T-helper 2 cell (primary cell): ENCODE results near the gene CUX1.
"Not testable (repeated sequence)": the region's sequence is repeated elsewhere in the genome, so short reads cannot be mapped to it uniquely, and the experiment has no call there.

ENCODE experiments used
- DNase-seq, 5 experiments: peaks; one replicate each; pipeline versions ENCODE4 v3.0.0 to v3.0.0-alpha.2; 2012 to 2022

CUX1 gene

GRCh38 chr7:101795461-101795860 lies 22.0 kb upstream of the CUX1 start:
- DNase-seq = no peak

- not testable (repeated sequence) for DNase-seq
Observed at GRCh38 chr7:101798173-101798572, 19.3 kb upstream of the CUX1 start.

- no peak for DNase-seq
Observed at GRCh38 chr7:101803203-101804087, 14.0 kb upstream of the CUX1 start.

DNA sequence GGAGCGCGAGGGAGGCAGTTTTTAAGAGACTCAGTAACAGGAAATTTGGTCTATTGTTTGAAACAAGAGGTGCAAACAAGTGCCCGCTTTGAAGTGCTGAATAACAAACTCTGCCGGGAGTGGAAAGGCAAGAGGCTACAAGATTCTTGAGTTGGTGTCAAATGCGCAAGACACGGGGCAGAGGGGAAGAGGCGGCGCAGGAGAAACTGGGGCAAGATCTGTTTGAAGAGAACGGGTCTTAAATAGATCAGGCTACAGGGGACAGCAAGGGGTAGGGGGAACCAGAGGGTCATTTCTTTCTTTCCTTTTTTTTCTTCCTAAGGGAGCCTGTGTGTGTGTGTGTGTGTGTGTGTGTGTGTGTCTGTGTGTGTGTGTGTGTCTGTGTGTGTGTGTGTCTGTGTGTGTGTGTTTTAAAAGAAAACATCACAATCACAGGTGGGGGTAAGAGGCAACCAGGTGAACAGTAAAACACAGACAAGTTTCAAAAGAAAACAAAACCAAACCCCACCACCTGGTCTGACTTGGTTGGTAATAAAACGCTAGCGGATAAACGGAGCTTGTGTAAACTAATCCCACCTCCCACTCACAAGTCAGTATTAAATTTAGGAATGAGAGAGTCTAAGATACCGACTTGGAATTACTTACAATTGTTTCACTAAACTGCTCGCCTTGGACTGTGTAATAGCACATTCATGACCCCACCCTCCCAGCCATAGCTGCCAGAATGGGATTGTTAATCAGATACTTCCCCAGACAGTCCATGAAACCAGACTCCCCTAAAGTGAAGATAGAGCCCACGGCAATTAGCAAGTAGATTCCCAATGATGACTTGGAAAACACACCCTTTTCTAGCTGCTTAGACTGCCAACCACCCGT lies 13.1 kb upstream of the CUX1 start:
- DNase-seq = peak in 2 of 5 experiments; percentile 29 to 30

DNA sequence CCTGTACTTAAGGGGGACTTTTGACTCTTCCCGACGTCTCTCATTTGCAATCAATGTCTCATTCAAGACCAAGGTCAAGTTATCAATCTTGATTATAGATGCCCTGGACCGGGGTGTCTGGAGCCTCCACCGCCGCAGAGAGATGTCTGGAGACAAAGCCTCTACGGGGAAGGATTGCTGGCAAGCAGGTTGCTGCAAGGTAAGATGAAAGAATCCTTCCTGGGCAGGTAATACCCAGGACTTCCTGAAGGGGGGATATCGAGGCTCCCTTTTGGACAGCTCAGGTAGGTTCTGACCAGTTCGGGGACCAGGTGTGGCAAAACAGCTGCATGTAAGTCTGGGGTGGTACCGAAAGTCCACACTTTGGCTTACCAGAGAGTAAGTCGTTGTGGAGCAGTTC lies 12.5 kb upstream of the CUX1 start:
- no peak for DNase-seq

- no peak for DNase-seq
Observed at GRCh38 chr7:101812595-101812994, 4.8 kb upstream of the CUX1 start.

- DNase-seq = no peak
Observed at GRCh38 chr7:101813402-101814019, 3.9 kb upstream of the CUX1 start.

DNA sequence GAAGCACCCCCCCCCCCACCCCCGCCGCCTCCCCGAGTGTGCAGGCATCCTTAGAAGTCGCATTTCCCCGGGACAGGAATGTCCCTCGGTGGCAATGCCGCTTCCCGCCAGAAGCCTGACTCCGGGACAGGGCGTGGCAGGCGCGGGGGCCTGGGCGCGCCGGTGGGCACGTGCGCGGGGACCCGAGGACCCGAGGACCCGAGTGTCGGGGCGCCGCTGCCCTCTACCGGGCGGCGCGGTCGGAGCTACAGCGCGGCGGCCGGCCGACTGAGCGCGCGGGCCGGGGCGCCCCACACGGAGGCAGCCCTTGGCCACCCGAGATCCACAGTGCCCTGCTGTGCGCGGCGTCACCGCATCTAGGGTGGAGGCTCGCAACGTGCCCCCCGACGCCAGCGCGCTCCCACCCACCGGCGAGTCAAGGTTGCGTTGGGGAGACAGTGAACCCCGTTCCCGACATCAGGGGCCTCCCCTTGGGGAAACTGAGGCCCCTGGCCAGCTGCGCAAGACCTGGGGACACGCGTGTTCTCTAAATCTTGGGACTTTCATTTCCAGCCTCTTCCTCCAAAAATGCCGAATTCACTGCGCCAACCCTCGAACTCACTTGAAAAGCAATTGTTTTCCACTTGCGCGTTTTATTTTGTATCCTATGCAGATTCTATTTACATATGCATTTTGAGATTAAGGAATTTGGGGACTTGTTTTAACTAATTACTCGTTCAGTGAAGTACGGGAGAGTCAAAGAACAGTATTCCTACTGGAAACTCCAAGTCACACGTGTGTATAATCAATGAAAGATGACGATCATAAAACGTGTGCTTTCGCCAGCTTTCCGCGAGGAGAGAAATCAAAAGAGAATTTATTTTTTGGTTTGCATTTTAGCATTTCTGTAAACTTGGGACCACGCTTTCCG lies 3.1 kb upstream of the CUX1 start:
- peak; percentile 32 to 63 (median 43) for DNase-seq

- DNase-seq = peak in 3 of 5 experiments; percentile 33 to 60 (median 41)
Observed at GRCh38 chr7:101814991-101815825, 2.2 kb upstream of the CUX1 start.

DNA sequence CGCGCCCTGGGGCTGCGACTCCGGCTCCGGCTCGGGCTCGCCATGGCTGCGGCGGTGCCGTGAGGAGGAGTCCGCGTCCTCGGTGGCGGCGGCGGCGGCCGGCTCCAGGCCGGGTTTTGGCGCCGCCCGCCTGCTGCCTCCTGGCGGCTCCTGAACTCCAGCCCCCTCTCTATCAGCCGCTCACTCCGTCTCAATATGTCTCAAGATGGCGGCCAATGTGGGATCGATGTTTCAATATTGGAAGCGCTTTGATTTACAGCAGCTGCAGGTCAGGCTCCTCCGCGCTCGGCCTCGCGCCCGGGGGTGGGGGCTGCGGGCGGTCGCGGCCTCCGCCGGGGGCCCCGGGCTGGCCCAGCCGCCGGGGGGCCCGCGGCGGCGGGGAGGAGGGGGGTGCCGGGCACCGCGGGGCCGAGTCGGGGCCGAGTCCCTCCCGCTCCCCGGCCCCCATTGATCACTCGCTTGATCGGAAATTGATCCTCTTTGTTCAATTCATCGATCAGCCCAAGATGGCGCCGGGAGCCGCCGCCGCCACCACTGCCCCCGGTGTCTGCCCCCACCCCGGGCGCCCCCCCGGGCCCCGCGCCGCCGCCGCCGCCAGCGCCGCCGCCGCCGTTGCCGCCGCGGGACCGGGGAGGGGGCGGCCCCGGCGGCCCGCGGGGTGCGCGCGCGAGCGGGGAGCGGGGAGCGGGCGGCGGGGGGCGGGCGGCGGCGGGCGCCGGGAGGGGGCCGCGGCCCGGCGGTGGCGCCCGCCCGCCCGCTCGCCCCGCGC lies 1.4 kb upstream of the CUX1 start:
- DNase-seq = peak; percentile 44 to 88 (median 63)

DNA sequence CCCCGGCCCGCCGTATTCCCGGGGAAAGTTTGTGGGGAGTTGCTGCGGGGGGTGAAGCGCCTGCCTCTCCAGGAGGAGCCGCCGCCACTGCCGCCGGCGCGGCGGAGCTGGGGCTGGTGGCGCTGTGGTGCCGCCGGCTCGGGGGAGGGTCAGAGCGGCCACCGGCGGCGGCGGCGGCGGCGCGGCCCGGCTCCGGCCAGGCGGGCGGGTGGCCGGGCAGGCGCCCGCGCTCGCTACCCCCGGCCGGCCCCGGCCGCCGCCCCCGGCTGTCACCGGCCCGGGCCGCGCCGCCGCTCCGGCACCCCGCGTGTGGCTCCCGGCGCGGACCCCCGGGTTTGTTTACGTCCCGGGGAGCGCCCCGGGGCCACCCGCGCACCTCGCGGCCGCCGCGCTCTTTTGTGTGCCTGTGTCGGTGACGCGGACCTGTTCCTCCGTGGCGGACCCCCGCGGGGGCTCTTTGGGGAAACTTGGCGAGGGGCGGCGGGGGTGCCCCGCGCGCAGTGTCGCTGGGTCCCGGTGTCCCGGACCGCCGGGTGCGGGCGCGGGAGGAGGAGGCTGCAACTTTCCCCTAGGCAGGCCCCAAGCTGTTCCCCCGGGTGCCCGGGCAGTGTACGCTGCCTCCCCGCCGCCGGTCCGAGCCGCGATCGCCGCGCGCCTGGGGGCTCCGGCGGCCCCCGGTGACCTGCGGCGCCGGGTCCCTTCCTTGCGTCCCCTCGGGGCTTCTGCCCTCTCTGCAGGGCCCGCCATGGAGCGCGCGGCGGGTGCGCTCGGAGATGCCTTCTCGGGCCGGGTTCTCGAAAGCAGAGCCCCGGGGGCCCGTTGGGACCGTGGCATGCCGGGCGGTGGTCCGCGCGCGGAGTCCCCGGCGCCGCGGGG lies 593 bp upstream of the CUX1 start:
- peak in 3 of 5 experiments; percentile 3 to 38 (median 13) for DNase-seq

DNA sequence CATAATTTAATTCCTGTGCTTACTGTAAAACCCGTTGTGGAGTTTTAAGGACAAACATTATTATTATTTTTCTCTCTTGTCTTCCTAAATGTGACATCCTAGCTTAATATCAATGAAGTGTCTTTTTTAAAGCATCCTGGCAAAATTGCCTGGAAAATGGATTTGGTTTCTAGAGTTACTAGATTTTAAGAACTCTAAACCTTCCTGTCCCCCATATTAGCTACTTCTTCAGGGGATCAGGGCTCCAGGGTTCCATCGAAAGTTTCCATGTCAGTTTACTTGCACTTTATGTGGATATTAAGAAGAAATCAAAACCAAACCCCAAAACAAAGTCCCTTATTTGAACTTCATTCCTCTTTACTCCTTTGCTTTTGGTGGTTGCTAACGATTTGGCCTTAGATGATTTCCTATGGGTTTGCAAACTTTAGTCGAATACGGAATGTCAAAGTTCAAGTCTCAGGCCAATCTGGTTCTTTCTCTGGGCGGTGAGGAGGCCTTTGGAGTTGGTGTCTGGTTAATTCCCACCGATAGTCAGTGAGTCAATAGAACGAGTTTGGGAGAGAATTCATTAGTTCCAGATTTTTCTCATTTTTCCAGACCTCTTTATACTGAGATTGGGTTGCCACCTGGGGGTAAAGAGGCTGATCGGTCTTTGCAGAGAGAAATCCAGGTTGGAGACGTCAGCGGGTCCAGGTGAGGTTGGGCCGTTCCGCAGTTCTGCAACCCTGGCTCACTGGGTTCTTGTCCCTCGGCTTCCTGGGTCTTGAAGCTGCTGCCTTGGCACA lies 1.1 kb downstream of the CUX1 start:
- no peak for DNase-seq

DNA sequence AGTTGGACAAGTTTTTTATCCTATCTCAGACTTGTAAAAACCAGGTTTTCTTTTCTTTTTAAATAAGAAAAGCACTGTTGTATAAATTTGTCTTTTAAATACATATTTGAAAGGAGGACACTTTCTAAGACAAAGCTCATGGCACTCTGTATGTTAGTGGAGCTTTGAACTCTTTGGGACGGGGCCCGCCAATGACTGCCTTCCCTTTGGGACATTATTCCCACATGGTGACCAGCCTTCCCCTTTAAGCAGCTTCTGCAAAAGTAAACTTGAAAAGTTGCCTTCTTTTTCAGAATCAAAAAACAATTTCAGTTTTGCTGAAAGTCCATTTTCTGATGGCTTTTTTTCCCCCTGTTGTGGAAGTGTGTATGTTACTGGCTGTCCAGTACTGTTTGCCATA lies 1.8 kb downstream of the CUX1 start:
- DNase-seq = no peak

DNA sequence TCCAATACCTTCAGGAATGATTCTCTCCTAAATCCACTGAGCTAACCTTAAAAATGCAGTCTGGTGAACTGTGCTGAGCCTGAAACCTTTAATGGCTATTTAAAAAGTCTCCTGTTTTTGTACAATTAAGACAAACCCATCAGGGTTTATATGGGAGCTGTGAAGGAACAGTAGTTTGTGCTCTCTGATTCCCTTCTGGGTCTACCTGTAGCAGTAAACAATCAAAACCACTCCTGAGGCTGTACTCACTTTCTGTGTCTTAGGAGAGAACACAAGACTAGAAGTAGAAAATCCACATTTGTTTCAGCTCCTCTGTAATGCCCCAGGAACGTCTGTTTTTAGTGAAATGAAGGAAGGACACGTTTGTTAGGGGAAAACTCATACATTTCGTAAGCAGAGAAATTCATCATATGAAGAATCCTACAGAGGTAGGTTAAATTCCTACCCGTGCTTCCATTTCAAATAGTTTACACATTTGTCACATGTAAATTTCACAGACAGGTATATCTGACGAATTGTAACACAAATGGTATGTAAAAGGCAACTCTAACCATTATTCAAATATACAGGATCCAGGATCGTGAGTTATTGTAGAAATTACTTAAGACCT lies 2.6 kb downstream of the CUX1 start:
- no peak for DNase-seq

- DNase-seq = no peak
Observed at GRCh38 chr7:101820703-101821102, 3.3 kb downstream of the CUX1 start.

GRCh38 chr7:101822632-101823031 lies 5.2 kb downstream of the CUX1 start:
- not testable (repeated sequence) for DNase-seq

DNA sequence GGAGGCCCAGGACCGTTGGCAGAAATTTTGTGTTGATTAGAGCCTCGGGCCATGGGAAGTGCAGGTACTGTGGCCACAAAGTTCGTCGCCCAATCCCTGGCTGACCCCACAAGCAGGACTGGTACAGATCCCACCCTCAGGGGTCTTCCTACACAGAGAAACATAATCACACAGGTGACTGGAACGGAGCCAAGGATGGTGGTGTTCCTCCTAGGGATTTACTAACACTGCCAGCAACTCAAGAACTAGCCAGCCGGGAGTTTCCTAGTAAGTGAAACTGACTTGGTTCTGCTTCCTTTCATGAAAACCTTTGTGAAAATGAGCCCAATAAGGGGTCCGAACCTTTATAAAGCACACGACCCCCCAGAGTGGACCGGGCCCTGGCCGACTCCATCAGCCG lies 5.7 kb downstream of the CUX1 start:
- no peak for DNase-seq

- DNase-seq = no peak
Observed at GRCh38 chr7:101823596-101823995, 6.2 kb downstream of the CUX1 start.
